HL-60 (cell line): Measurements from ENCODE around the gene PDE8A.

Experiments
- DNase-seq, 2 experiments: peaks; one replicate each; pipeline ENCODE4 v3.0.0-alpha.2; 2010 to 2020; ENCODE audit warnings: low read depth in 1 of 2, low spot score in 1 of 2
- H3K27ac ChIP-seq: fragments of 250-450 bp; sonication (Bioruptor Pico); replicated peaks from 2 replicates; pipeline ENCODE4 v1.5.1; 2020; ENCODE audit warnings: mild to moderate bottlenecking, moderate library complexity
- H3K27me3 ChIP-seq: fragments of 250-450 bp; sonication (Bioruptor Pico); 2 replicates; pipeline ENCODE4 v1.5.1; 2021; ENCODE audit warnings: mild to moderate bottlenecking, moderate library complexity; ENCODE audit not compliant: insufficient read depth, poor library complexity, severe bottlenecking
- H3K4me3 ChIP-seq: replicated peaks from 2 replicates; pipeline ENCODE4 v1.5.1; 2011; ENCODE audit warnings: mild to moderate bottlenecking, control low read depth, low read length; ENCODE audit not compliant: insufficient read depth
- GABPA ChIP-seq: IDR thresholded peaks from 2 replicates; pipeline ENCODE4 v1.6.1; 2012; ENCODE audit warnings: low read depth
- POLR2AphosphoS5 ChIP-seq: IDR thresholded peaks from 2 replicates; pipeline ENCODE4 v1.6.1; 2012; ENCODE audit warnings: low read depth
- SPI1 ChIP-seq: IDR thresholded peaks from 2 replicates; pipeline ENCODE4 v1.6.1; 2012; ENCODE audit warnings: low read depth, mild to moderate bottlenecking, borderline replicate concordance
- TF ChIP-seq, protein P1 (sequence below): IDR thresholded peaks from one replicate; pipeline ENCODE4 v1.5.1; 2011; ENCODE audit warnings: low read length, control low read depth, inconsistent platforms; ENCODE audit not compliant: insufficient read depth
- TF ChIP-seq, protein P2 (sequence below): IDR thresholded peaks from 2 replicates; pipeline ENCODE4 v1.6.1; 2012; ENCODE audit warnings: low read depth; ENCODE audit not compliant: insufficient replicate concordance

The PDE8A gene

DNA sequence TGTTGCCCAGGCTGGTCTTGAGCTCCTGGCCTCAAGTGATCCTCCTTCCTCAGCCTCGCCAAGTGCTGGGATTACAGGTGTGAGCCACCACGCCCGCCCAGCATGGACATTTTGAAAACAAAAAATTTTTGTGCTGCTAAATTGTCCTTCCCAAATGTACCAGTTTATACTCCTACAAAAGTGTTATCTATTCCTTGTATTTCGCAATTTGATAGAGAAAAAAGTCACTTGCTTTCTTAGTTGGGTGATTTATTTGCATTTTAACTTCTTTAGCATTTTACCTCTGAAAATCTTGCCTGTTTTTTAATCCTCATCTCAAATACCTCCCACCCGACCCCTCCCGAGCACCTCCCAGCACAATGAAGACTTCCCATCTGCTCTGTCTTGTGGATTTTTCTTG lies 46.8 kb downstream of the PDE8A start:
- TF ChIP-seq, protein P1, sequence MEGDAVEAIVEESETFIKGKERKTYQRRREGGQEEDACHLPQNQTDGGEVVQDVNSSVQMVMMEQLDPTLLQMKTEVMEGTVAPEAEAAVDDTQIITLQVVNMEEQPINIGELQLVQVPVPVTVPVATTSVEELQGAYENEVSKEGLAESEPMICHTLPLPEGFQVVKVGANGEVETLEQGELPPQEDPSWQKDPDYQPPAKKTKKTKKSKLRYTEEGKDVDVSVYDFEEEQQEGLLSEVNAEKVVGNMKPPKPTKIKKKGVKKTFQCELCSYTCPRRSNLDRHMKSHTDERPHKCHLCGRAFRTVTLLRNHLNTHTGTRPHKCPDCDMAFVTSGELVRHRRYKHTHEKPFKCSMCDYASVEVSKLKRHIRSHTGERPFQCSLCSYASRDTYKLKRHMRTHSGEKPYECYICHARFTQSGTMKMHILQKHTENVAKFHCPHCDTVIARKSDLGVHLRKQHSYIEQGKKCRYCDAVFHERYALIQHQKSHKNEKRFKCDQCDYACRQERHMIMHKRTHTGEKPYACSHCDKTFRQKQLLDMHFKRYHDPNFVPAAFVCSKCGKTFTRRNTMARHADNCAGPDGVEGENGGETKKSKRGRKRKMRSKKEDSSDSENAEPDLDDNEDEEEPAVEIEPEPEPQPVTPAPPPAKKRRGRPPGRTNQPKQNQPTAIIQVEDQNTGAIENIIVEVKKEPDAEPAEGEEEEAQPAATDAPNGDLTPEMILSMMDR, result no peak
- no peak for TF ChIP-seq GABPA
- TF ChIP-seq, protein P2, sequence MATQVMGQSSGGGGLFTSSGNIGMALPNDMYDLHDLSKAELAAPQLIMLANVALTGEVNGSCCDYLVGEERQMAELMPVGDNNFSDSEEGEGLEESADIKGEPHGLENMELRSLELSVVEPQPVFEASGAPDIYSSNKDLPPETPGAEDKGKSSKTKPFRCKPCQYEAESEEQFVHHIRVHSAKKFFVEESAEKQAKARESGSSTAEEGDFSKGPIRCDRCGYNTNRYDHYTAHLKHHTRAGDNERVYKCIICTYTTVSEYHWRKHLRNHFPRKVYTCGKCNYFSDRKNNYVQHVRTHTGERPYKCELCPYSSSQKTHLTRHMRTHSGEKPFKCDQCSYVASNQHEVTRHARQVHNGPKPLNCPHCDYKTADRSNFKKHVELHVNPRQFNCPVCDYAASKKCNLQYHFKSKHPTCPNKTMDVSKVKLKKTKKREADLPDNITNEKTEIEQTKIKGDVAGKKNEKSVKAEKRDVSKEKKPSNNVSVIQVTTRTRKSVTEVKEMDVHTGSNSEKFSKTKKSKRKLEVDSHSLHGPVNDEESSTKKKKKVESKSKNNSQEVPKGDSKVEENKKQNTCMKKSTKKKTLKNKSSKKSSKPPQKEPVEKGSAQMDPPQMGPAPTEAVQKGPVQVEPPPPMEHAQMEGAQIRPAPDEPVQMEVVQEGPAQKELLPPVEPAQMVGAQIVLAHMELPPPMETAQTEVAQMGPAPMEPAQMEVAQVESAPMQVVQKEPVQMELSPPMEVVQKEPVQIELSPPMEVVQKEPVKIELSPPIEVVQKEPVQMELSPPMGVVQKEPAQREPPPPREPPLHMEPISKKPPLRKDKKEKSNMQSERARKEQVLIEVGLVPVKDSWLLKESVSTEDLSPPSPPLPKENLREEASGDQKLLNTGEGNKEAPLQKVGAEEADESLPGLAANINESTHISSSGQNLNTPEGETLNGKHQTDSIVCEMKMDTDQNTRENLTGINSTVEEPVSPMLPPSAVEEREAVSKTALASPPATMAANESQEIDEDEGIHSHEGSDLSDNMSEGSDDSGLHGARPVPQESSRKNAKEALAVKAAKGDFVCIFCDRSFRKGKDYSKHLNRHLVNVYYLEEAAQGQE, result no peak
- no peak for TF ChIP-seq SPI1
- TF ChIP-seq POLR2AphosphoS5, result no peak
- DNase-seq, result no peak
- Histone ChIP-seq H3K27me3 (no peaks in the 10 kb centered on the region), H3K27ac (no peak overlapping the region), H3K4me3 (no peak overlapping the region)

DNA sequence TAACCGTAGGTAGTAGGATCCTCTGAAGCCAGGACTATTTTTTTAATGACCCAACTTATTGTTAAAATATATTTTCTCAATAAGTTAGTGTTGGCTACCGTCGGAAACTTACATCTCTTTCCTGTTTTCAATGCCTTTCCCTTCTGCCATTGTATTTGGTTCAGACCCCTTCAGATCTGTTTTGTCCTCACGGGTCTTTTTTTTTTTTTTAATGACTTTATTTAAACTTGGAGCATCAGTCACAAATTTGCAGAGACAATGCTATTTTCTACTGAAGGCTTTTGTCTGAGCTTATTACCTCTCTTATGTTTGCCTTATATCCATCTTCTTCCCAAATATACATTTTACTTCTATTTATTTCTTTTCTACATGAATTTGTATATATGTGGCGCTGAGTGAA lies 47.6 kb downstream of the PDE8A start:
- TF ChIP-seq GABPA (no peak), SPI1 (no peak), POLR2AphosphoS5 (no peak)
- TF ChIP-seq, protein P1, result no peak

DNA sequence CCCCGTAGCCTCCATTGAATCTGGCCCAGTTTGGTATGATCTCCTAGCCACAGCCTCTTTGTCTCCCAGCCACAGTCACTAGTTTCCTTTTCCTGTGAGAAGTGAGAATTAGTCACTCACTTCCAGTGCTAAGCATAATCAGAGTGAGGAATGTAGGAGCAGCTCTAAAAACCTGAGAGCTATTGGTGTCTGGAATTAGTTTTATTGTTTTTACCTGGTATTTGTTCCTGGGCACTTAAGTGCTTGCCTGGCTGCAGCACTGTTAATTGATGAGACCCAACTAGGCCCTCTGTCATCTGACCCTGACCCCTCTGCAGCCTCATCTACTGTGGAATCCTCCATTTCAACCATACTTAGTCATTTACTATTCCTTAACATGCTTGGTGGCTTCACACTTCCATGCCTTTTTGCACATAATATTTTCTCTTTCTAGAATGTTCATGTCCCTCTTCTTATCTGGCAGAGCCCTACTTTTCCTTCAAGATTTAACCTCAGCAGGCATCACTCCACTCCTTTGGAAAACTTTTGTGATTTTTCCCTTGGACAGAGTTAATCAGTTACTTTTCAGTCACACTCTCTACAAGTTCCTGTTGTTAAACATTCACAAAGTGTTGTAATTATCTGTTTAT lies 48.8 kb downstream of the PDE8A start:
- TF ChIP-seq, protein P1, result no peak
- no peak for TF ChIP-seq GABPA
- TF ChIP-seq, protein P2, result no peak
- TF ChIP-seq SPI1, result no peak
- no peak for TF ChIP-seq POLR2AphosphoS5
- Histone ChIP-seq H3K27ac (no peak overlapping the region), H3K4me3 (no peak overlapping the region), H3K27me3 (no peaks in the 10 kb centered on the region)
- DNase-seq, result no peak

More for the DNA sequence above, 47.6 kb downstream of the PDE8A start:
- no peak for DNase-seq
- no peak overlapping the region for H3K4me3 ChIP-seq
- H3K27me3 ChIP-seq, result no peaks in the 10 kb centered on the region
- no peak overlapping the region for H3K27ac ChIP-seq
